ENCODE data around the gene TPR.
A peak's percentile ranks its signal among the peaks of the same experiment; 100 is the strongest.

The TPR gene

DNA sequence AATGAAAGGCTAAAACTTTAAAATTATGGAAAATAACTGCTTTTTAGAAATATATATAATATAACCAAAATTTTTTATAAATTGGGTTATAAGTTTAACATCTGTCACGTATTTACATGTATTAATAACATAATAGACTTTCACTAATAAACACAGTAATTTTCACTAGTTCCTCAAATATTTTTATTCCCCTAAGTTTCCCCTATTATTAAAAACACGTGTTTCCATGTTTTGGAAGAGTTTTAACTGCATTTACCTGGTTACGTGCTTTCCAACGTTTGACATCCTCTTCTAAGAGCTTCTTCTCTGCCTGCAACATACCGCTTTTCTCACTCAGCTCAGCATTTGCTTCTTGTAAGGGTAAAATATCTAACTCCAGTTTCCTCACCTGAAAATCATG lies 34.3 kb downstream of the TPR start:
- no peaks in the 10 kb centered on the region for H3K9me3 ChIP-seq (ENCODE audit: severe bottlenecking)
- H3K4me3 ChIP-seq (ENCODE audit: low read depth, low read length), result no peak overlapping the region
- TF ChIP-seq, protein P1, sequence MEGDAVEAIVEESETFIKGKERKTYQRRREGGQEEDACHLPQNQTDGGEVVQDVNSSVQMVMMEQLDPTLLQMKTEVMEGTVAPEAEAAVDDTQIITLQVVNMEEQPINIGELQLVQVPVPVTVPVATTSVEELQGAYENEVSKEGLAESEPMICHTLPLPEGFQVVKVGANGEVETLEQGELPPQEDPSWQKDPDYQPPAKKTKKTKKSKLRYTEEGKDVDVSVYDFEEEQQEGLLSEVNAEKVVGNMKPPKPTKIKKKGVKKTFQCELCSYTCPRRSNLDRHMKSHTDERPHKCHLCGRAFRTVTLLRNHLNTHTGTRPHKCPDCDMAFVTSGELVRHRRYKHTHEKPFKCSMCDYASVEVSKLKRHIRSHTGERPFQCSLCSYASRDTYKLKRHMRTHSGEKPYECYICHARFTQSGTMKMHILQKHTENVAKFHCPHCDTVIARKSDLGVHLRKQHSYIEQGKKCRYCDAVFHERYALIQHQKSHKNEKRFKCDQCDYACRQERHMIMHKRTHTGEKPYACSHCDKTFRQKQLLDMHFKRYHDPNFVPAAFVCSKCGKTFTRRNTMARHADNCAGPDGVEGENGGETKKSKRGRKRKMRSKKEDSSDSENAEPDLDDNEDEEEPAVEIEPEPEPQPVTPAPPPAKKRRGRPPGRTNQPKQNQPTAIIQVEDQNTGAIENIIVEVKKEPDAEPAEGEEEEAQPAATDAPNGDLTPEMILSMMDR (IDR thresholded peaks at IDR 0.05; ENCODE audit: low read depth, low read length), result no peak
- H3K27me3 ChIP-seq (ENCODE audit: insufficient read depth, low read depth, severe bottlenecking), result no peaks in the 10 kb centered on the region
- H3K36me3 ChIP-seq, result peaks cover 90% of the 10 kb centered on the region
- DNase-seq, result no peak
- H3K27ac ChIP-seq, result no peak overlapping the region

DNA sequence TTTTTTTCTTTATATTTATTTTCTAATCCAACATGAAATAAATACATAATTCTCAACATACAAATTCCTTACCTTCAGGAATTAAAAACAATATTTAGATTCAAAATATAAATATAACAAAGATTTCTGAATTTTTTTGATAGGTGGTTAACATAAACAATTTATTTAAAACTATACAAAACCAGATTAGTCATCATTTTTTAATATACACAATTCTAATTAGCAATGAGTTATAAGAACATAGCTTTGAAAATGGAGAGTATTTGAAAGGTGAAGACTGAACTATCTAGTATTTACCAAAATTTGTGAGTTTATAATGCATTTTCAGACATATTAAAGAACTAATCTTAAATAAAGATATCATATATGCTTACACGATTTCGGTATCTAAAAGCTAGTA lies 37.5 kb downstream of the TPR start:
- H3K27ac ChIP-seq, result no peak overlapping the region
- no peaks in the 10 kb centered on the region for H3K9me3 ChIP-seq (ENCODE audit: severe bottlenecking)
- TF ChIP-seq, protein P1 (IDR thresholded peaks at IDR 0.05; ENCODE audit: low read depth, low read length), result no peak
- H3K27me3 ChIP-seq (ENCODE audit: insufficient read depth, low read depth, severe bottlenecking), result no peaks in the 10 kb centered on the region
- no peak overlapping the region for H3K4me3 ChIP-seq (ENCODE audit: low read depth, low read length)
- DNase-seq, result no peak
- H3K36me3 ChIP-seq, result peaks cover 88% of the 10 kb centered on the region

DNA sequence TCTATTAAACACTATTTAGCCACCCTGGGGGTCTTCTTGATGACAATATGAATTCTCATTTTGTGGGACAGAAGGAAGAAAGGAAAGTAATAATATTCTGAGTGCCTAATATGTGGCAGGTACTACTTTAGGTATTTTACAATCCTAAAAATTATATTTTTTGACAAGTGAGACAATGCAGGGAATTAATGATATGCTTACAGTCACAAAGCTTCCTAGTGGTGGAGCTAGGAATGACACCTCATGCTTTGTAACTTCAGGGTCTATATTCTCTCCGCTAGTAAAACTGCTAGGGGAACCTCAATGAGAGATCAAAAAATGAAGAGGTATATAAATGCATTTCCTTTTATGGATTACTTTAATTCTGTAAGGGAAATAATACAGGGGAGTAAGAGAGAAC lies 44.3 kb downstream of the TPR start:
- H3K4me3 ChIP-seq (ENCODE audit: low read depth, low read length), result no peak overlapping the region
- H3K36me3 ChIP-seq, result peaks cover 75% of the 10 kb centered on the region
- TF ChIP-seq, protein P1 (IDR thresholded peaks at IDR 0.05; ENCODE audit: low read depth, low read length), result 0 out of 2 replicates have a peak, but pooled peaks have one; percentile 18
- no peaks in the 10 kb centered on the region for H3K27me3 ChIP-seq (ENCODE audit: insufficient read depth, low read depth, severe bottlenecking)
- DNase-seq, result no peak
- H3K9me3 ChIP-seq (ENCODE audit: severe bottlenecking), result no peaks in the 10 kb centered on the region
- H3K27ac ChIP-seq, result no peak overlapping the region

GRCh38 chr1:186327331-186327730 lies 47.7 kb downstream of the TPR start:
- no peak overlapping the region for H3K4me3 ChIP-seq (ENCODE audit: low read depth, low read length)
- H3K27ac ChIP-seq, result no peak overlapping the region
- DNase-seq, result no peak
- H3K36me3 ChIP-seq, result peaks cover 74% of the 10 kb centered on the region
- TF ChIP-seq, protein P1 (IDR thresholded peaks at IDR 0.05; ENCODE audit: low read depth, low read length), result no peak
- H3K9me3 ChIP-seq (ENCODE audit: severe bottlenecking), result no peaks in the 10 kb centered on the region
- H3K27me3 ChIP-seq (ENCODE audit: insufficient read depth, low read depth, severe bottlenecking), result no peaks in the 10 kb centered on the region

- no peak overlapping the region for H3K27ac ChIP-seq
Observed at GRCh38 chr1:186326009-186326408, 49.0 kb downstream of the TPR start.

GRCh38 chr1:186325239-186325638 lies 49.8 kb downstream of the TPR start:
- Histone ChIP-seq H3K27ac (no peak overlapping the region), H3K9me3 (ENCODE audit: severe bottlenecking) (no peaks in the 10 kb centered on the region), H3K4me3 (ENCODE audit: low read depth, low read length) (no peak overlapping the region), H3K36me3 (peaks cover 76% of the 10 kb centered on the region), H3K27me3 (ENCODE audit: insufficient read depth, low read depth, severe bottlenecking) (no peaks in the 10 kb centered on the region)
- DNase-seq, result no peak
- TF ChIP-seq, protein P1 (IDR thresholded peaks at IDR 0.05; ENCODE audit: low read depth, low read length), result 0 out of 2 replicates have a peak, but pooled peaks have one; percentile 13

More at GRCh38 chr1:186326009-186326408, 49.0 kb downstream of the TPR start:
- no peak for DNase-seq
- Histone ChIP-seq H3K36me3 (peaks cover 76% of the 10 kb centered on the region), H3K4me3 (ENCODE audit: low read depth, low read length) (no peak overlapping the region), H3K27me3 (ENCODE audit: insufficient read depth, low read depth, severe bottlenecking) (no peaks in the 10 kb centered on the region), H3K9me3 (ENCODE audit: severe bottlenecking) (no peaks in the 10 kb centered on the region)
- TF ChIP-seq, protein P1 (IDR thresholded peaks at IDR 0.05; ENCODE audit: low read depth, low read length), result no peak

All from WERI-Rb-1 (cell line).